ENCODE data around the gene USP34.

Gene USP34

GRCh38 chr2:61420991-61421544 lies 49.8 kb downstream of the USP34 start:
- H3K36me3 ChIP-seq (ENCODE audit: insufficient read depth, low read length) = peaks cover 10% of the 10 kb centered on the region
- no peak overlapping the region for H3K4me3 ChIP-seq (ENCODE audit: low read length)
- H3K9me3 ChIP-seq (replicated peaks; ENCODE audit: low read length) = no peaks in the 10 kb centered on the region
- H3K4me2 ChIP-seq (ENCODE audit: low read length) = no peak overlapping the region
- no peaks in the 10 kb centered on the region for H3K27me3 ChIP-seq (ENCODE audit: control insufficient read depth, insufficient read depth, low read length)
- H3K9ac ChIP-seq (ENCODE audit: low read depth, low read length) = no peak overlapping the region
- H3K4me1 ChIP-seq (ENCODE audit: control insufficient read depth, insufficient read depth, low read length) = peaks cover 20% of the 10 kb centered on the region

- Histone ChIP-seq H3K4me1 (ENCODE audit: control insufficient read depth, insufficient read depth, low read length) (peaks cover 12% of the 10 kb centered on the region), H3K36me3 (ENCODE audit: insufficient read depth, low read length) (peaks cover 10% of the 10 kb centered on the region), H3K9ac (ENCODE audit: low read depth, low read length) (no peak overlapping the region), H3K27me3 (ENCODE audit: control insufficient read depth, insufficient read depth, low read length) (no peaks in the 10 kb centered on the region), H3K4me3 (ENCODE audit: low read length) (no peak overlapping the region), H3K4me2 (ENCODE audit: low read length) (no peak overlapping the region), H3K9me3 (replicated peaks; ENCODE audit: low read length) (no peaks in the 10 kb centered on the region)
Measured at GRCh38 chr2:61419570-61419969, 51.3 kb downstream of the USP34 start.

GRCh38 chr2:61419129-61419528 lies 51.8 kb downstream of the USP34 start:
- Histone ChIP-seq H3K4me3 (ENCODE audit: low read length) (no peak overlapping the region), H3K36me3 (ENCODE audit: insufficient read depth, low read length) (peaks cover 10% of the 10 kb centered on the region), H3K4me2 (ENCODE audit: low read length) (no peak overlapping the region), H3K9ac (ENCODE audit: low read depth, low read length) (no peak overlapping the region), H3K9me3 (replicated peaks; ENCODE audit: low read length) (no peaks in the 10 kb centered on the region), H3K27me3 (ENCODE audit: control insufficient read depth, insufficient read depth, low read length) (no peaks in the 10 kb centered on the region), H3K4me1 (ENCODE audit: control insufficient read depth, insufficient read depth, low read length) (peaks cover 10% of the 10 kb centered on the region)

- H3K4me3 ChIP-seq (ENCODE audit: low read length) = no peak overlapping the region
- no peaks in the 10 kb centered on the region for H3K9me3 ChIP-seq (replicated peaks; ENCODE audit: low read length)
- H3K4me1 ChIP-seq (ENCODE audit: control insufficient read depth, insufficient read depth, low read length) = no peaks in the 10 kb centered on the region
- peaks cover 10% of the 10 kb centered on the region for H3K36me3 ChIP-seq (ENCODE audit: insufficient read depth, low read length)
- H3K9ac ChIP-seq (ENCODE audit: low read depth, low read length) = no peak overlapping the region
- no peaks in the 10 kb centered on the region for H3K27me3 ChIP-seq (ENCODE audit: control insufficient read depth, insufficient read depth, low read length)
- H3K4me2 ChIP-seq (ENCODE audit: low read length) = no peak overlapping the region
Measured at GRCh38 chr2:61416871-61417645, 53.8 kb downstream of the USP34 start.

DNA sequence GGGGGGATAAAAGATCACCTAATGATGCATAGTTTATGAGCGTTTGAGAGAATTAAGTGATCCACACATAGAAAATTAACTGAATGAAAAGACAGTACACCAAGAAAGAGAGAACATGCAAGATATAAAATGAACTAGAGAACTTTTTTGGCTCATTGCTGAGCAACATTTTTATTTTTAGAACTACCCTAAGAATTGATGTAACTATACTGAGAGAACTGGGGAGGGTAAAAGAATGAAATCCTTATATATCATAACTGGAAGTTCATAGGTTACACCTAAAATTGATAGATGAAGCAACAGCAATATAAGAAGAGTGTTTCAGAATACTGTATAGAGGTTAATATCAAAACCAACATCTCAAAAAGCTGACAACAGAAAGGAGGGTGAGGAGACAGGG lies 55.6 kb downstream of the USP34 start:
- Histone ChIP-seq H3K36me3 (ENCODE audit: insufficient read depth, low read length) (peaks cover 10% of the 10 kb centered on the region), H3K4me2 (ENCODE audit: low read length) (no peak overlapping the region), H3K4me3 (ENCODE audit: low read length) (no peak overlapping the region), H3K4me1 (ENCODE audit: control insufficient read depth, insufficient read depth, low read length) (no peaks in the 10 kb centered on the region), H3K9ac (ENCODE audit: low read depth, low read length) (no peak overlapping the region), H3K27me3 (ENCODE audit: control insufficient read depth, insufficient read depth, low read length) (no peaks in the 10 kb centered on the region), H3K9me3 (replicated peaks; ENCODE audit: low read length) (no peaks in the 10 kb centered on the region)

GRCh38 chr2:61414674-61415073 lies 56.2 kb downstream of the USP34 start:
- H3K9me3 ChIP-seq (replicated peaks; ENCODE audit: low read length) = no peaks in the 10 kb centered on the region
- no peak overlapping the region for H3K4me2 ChIP-seq (ENCODE audit: low read length)
- H3K4me1 ChIP-seq (ENCODE audit: control insufficient read depth, insufficient read depth, low read length) = no peaks in the 10 kb centered on the region
- peaks cover 10% of the 10 kb centered on the region for H3K36me3 ChIP-seq (ENCODE audit: insufficient read depth, low read length)
- H3K4me3 ChIP-seq (ENCODE audit: low read length) = no peak overlapping the region
- H3K27me3 ChIP-seq (ENCODE audit: control insufficient read depth, insufficient read depth, low read length) = no peaks in the 10 kb centered on the region
- no peak overlapping the region for H3K9ac ChIP-seq (ENCODE audit: low read depth, low read length)

DNA sequence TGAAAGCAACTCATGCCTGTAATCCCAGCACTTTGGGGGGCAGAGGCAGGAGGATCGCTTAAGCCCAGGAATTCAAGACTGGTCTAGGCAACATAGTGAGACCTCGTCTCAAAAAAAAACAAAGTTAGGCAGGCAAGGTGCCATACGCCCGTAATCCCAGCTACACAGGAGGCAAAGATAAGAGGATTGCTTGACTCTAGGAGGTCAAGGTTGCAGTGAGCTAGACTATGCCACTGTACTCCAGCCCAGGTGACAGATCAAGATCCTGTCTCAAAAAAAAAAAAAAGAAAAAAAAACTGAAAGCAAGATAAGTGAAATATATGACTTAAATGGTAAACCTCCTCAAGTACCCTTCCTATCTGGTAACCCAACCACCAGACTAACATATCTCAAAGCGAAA lies 59.8 kb downstream of the USP34 start:
- H3K4me1 ChIP-seq (ENCODE audit: control insufficient read depth, insufficient read depth, low read length) = no peaks in the 10 kb centered on the region
- no peak overlapping the region for H3K9ac ChIP-seq (ENCODE audit: low read depth, low read length)
- no peaks in the 10 kb centered on the region for H3K36me3 ChIP-seq (ENCODE audit: insufficient read depth, low read length)
- H3K4me3 ChIP-seq (ENCODE audit: low read length) = no peak overlapping the region
- no peaks in the 10 kb centered on the region for H3K9me3 ChIP-seq (replicated peaks; ENCODE audit: low read length)
- no peak overlapping the region for H3K4me2 ChIP-seq (ENCODE audit: low read length)
- no peaks in the 10 kb centered on the region for H3K27me3 ChIP-seq (ENCODE audit: control insufficient read depth, insufficient read depth, low read length)

GRCh38 chr2:61410185-61410584 lies 60.7 kb downstream of the USP34 start:
- Histone ChIP-seq H3K4me3 (ENCODE audit: low read length) (no peak overlapping the region), H3K9me3 (replicated peaks; ENCODE audit: low read length) (no peaks in the 10 kb centered on the region), H3K4me1 (ENCODE audit: control insufficient read depth, insufficient read depth, low read length) (no peaks in the 10 kb centered on the region), H3K4me2 (ENCODE audit: low read length) (no peak overlapping the region), H3K36me3 (ENCODE audit: insufficient read depth, low read length) (peaks cover 4% of the 10 kb centered on the region), H3K9ac (ENCODE audit: low read depth, low read length) (no peak overlapping the region), H3K27me3 (ENCODE audit: control insufficient read depth, insufficient read depth, low read length) (no peaks in the 10 kb centered on the region)

GRCh38 chr2:61405813-61406212 lies 65.1 kb downstream of the USP34 start:
- Histone ChIP-seq H3K4me1 (ENCODE audit: control insufficient read depth, insufficient read depth, low read length) (no peaks in the 10 kb centered on the region), H3K4me2 (ENCODE audit: low read length) (no peak overlapping the region), H3K9ac (ENCODE audit: low read depth, low read length) (no peak overlapping the region), H3K27me3 (ENCODE audit: control insufficient read depth, insufficient read depth, low read length) (no peaks in the 10 kb centered on the region), H3K9me3 (replicated peaks; ENCODE audit: low read length) (no peaks in the 10 kb centered on the region), H3K4me3 (ENCODE audit: low read length) (no peak overlapping the region), H3K36me3 (ENCODE audit: insufficient read depth, low read length) (peaks cover 14% of the 10 kb centered on the region)

DNA sequence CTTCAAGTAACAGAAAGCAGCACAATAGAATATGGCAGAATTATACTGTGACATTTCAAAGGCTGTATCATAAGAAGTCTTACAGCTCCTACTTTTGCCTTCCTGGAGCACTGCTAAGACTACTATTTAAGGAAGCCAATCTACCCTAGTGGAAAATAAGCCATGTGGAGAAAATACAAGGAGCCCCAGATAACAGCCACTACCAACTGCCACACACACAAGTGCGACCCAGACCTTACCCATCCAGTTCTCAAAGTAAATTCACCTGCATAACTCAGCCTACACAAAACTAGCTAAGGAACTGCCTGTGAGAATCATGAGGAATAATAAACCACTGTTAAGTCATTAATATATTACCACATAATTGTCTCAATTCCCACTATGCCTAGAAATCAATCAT lies 66.4 kb downstream of the USP34 start:
- Histone ChIP-seq H3K27me3 (ENCODE audit: control insufficient read depth, insufficient read depth, low read length) (no peaks in the 10 kb centered on the region), H3K36me3 (ENCODE audit: insufficient read depth, low read length) (peaks cover 17% of the 10 kb centered on the region), H3K4me2 (ENCODE audit: low read length) (no peak overlapping the region), H3K9ac (ENCODE audit: low read depth, low read length) (no peak overlapping the region), H3K4me3 (ENCODE audit: low read length) (no peak overlapping the region), H3K4me1 (ENCODE audit: control insufficient read depth, insufficient read depth, low read length) (no peaks in the 10 kb centered on the region), H3K9me3 (replicated peaks; ENCODE audit: low read length) (no peaks in the 10 kb centered on the region)

- Histone ChIP-seq H3K9ac (ENCODE audit: low read depth, low read length) (no peak overlapping the region), H3K4me2 (ENCODE audit: low read length) (no peak overlapping the region), H3K4me1 (ENCODE audit: control insufficient read depth, insufficient read depth, low read length) (no peaks in the 10 kb centered on the region), H3K27me3 (ENCODE audit: control insufficient read depth, insufficient read depth, low read length) (no peaks in the 10 kb centered on the region), H3K9me3 (replicated peaks; ENCODE audit: low read length) (no peaks in the 10 kb centered on the region), H3K36me3 (ENCODE audit: insufficient read depth, low read length) (peaks cover 9% of the 10 kb centered on the region), H3K4me3 (ENCODE audit: low read length) (no peak overlapping the region)
Measured at GRCh38 chr2:61398413-61398812, 72.5 kb downstream of the USP34 start.

GRCh38 chr2:61396005-61396404 lies 74.9 kb downstream of the USP34 start:
- Histone ChIP-seq H3K4me3 (ENCODE audit: low read length) (no peak overlapping the region), H3K27me3 (ENCODE audit: control insufficient read depth, insufficient read depth, low read length) (no peaks in the 10 kb centered on the region), H3K4me1 (ENCODE audit: control insufficient read depth, insufficient read depth, low read length) (no peaks in the 10 kb centered on the region), H3K4me2 (ENCODE audit: low read length) (no peak overlapping the region), H3K9me3 (replicated peaks; ENCODE audit: low read length) (no peaks in the 10 kb centered on the region), H3K36me3 (ENCODE audit: insufficient read depth, low read length) (peaks cover 18% of the 10 kb centered on the region), H3K9ac (ENCODE audit: low read depth, low read length) (no peak overlapping the region)

All from skeletal muscle satellite cell (primary cell).